Stomach (tissue), 4 donors: Measurements from ENCODE around the gene CCL21.

Experiments
- POLR2A ChIP-seq, 4 donors: fragments of 450-650 bp; IDR thresholded peaks; one replicate each; pipeline ENCODE4 v1.6.1; 2016; ENCODE audit warnings: antibody characterized with exemption in 4 of 4, control low read depth in 2 of 4, mild to moderate bottlenecking in 1 of 4, moderate library complexity in 1 of 4
- TF ChIP-seq, protein P1 (sequence below), 7 experiments: fragments of 450-650 bp in 4 of 7; fragments of 200-600 bp in 3 of 7; sonication (generic) in 3 of 7; IDR thresholded peaks; one replicate each; pipeline ENCODE4 v1.5.1; 2016 to 2019; ENCODE audit warnings: antibody characterized with exemption in 7 of 7, control low read depth in 2 of 7, mild to moderate bottlenecking in 1 of 7

DNA sequence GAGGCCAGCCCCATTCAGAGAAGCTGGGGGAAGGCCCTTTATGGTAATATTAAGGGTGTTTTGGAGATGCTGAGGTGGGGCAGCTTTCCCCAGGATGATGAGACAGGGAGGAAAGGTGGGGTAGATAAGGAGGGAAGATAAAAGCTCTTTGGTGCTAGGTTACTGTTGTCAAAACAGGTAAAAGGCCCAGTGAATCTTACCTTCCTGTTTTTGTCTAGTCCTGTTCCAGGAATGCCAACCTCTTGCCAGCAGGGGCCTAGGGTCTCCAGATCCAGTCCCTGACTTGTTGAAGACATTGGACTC, 46.7 kb downstream of the CCL21 start:
- no peak for TF ChIP-seq POLR2A (IDR thresholded peaks at IDR 0.05)
- TF ChIP-seq, protein P1, sequence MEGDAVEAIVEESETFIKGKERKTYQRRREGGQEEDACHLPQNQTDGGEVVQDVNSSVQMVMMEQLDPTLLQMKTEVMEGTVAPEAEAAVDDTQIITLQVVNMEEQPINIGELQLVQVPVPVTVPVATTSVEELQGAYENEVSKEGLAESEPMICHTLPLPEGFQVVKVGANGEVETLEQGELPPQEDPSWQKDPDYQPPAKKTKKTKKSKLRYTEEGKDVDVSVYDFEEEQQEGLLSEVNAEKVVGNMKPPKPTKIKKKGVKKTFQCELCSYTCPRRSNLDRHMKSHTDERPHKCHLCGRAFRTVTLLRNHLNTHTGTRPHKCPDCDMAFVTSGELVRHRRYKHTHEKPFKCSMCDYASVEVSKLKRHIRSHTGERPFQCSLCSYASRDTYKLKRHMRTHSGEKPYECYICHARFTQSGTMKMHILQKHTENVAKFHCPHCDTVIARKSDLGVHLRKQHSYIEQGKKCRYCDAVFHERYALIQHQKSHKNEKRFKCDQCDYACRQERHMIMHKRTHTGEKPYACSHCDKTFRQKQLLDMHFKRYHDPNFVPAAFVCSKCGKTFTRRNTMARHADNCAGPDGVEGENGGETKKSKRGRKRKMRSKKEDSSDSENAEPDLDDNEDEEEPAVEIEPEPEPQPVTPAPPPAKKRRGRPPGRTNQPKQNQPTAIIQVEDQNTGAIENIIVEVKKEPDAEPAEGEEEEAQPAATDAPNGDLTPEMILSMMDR (IDR thresholded peaks at IDR 0.05), result no peak
